H1 (cell line): ENCODE results near the gene FKTN. TPM values are rescaled to one million over a fixed set of nuclear protein-coding genes. Genes with fewer than 3 reads are reported as not detected.

Experiments used
- CTCF ChIA-PET: fragments of 300-600 bp; sonication (Branson Sonifier 250); formaldehyde crosslinking; loops from one replicate; lab custom pipeline; 2021; ENCODE audit not compliant: partially characterized antibody; lab: Charles Lee
- POLR2A ChIA-PET: fragments of 300-600 bp; sonication (Branson Sonifier 250); formaldehyde crosslinking; loops from one replicate; lab custom pipeline; 2021; ENCODE audit warnings: inconsistent platforms; ENCODE audit not compliant: partially characterized antibody; lab: Charles Lee
- DNase-seq, 2 experiments: peaks; one replicate each; pipeline versions ENCODE4 v3.0.0 to v3.0.0-alpha.2; 2010 to 2022; ENCODE audit warnings: low spot score in 2 of 2, low read depth in 1 of 2, mixed read lengths in 1 of 2
- FAIRE-seq: peaks from 2 replicates; lab custom pipeline; 2011; peaks lifted over from hg19 to GRCh38; lab: Jason Lieb, UNC
- H2AFZ ChIP-seq: 2 replicates; pipeline ENCODE4 v1.8.1; 2012; ENCODE audit warnings: low read length, inconsistent platforms
- H2AK5ac ChIP-seq: 2 replicates; pipeline ENCODE4 v1.6.1; 2013; ENCODE audit warnings: low read depth, low read length
- H2BK120ac ChIP-seq: replicated peaks from 2 replicates; pipeline ENCODE3; 2013; ENCODE audit warnings: low read depth, low read length, inconsistent platforms
- H2BK12ac ChIP-seq: 2 replicates; pipeline ENCODE4 v1.6.1; 2013; ENCODE audit warnings: low read depth, low read length
- H2BK15ac ChIP-seq: 2 replicates; pipeline ENCODE4 v1.6.1; 2013; ENCODE audit warnings: low read length
- H2BK20ac ChIP-seq: 2 replicates; pipeline ENCODE4 v1.6.1; 2013; ENCODE audit warnings: low read length
- H2BK5ac ChIP-seq: 2 replicates; pipeline ENCODE4 v1.6.1; 2013; ENCODE audit warnings: low read depth, low read length
- H3K14ac ChIP-seq: 2 replicates; pipeline ENCODE4 v1.6.1; 2013; ENCODE audit warnings: inconsistent platforms; ENCODE audit not compliant: insufficient read length
- H3K18ac ChIP-seq: 2 replicates; pipeline ENCODE4 v1.6.1; 2013; ENCODE audit warnings: low read length; ENCODE audit errors: extremely low read depth
- H3K23ac ChIP-seq: 2 replicates; pipeline ENCODE4 v1.6.1; 2013; ENCODE audit warnings: inconsistent platforms; ENCODE audit not compliant: insufficient read length
- H3K23me2 ChIP-seq: 2 replicates; pipeline ENCODE4 v1.6.1; 2013; ENCODE audit warnings: low read depth, low read length
- H3K27ac ChIP-seq: 2 replicates; pipeline ENCODE4 v1.6.1; 2011; ENCODE audit warnings: low read depth, low read length, inconsistent platforms
- H3K27me3 ChIP-seq, 4 experiments: replicated peaks in 1 of 4; 1 replicate in 1 of 4; 2 replicates in 3 of 4; pipeline versions ENCODE4 v1.6.1 to v1.8.1; 2011 to 2013; ENCODE audit warnings: low read length in 3 of 4, mild to moderate bottlenecking in 3 of 4, inconsistent platforms in 2 of 4, mixed read lengths in 2 of 4, moderate library complexity in 1 of 4; ENCODE audit not compliant: control insufficient read depth in 3 of 4, insufficient read depth in 3 of 4; ENCODE audit errors: extremely low read depth in 1 of 4
- H3K36me3 ChIP-seq, 4 experiments: 2 replicates each; pipeline versions ENCODE4 v1.6.1 to v1.8.1; 2011 to 2013; ENCODE audit warnings: mild to moderate bottlenecking in 4 of 4, low read length in 3 of 4, moderate library complexity in 2 of 4, control low read depth in 1 of 4, inconsistent platforms in 1 of 4; ENCODE audit not compliant: insufficient read depth in 4 of 4, control insufficient read depth in 2 of 4
- H3K4ac ChIP-seq: replicated peaks from 2 replicates; pipeline ENCODE3; 2013; ENCODE audit warnings: low read length, low read depth, mixed read lengths, inconsistent platforms; ENCODE audit not compliant: insufficient read length
- H3K4me1 ChIP-seq, 4 experiments: replicated peaks in 1 of 4; 1 replicate in 1 of 4; 2 replicates in 3 of 4; pipeline versions ENCODE4 v1.6.1 to v1.8.1; 2011 to 2013; ENCODE audit warnings: low read length in 3 of 4, inconsistent platforms in 2 of 4, mixed read lengths in 1 of 4; ENCODE audit not compliant: insufficient read depth in 4 of 4, control insufficient read depth in 3 of 4
- H3K4me2 ChIP-seq, 2 experiments: 2 replicates each; pipeline versions ENCODE4 v1.6.1 to v1.8.1; 2011 to 2013; ENCODE audit warnings: low read depth in 2 of 2, low read length in 2 of 2, control low read depth in 1 of 2, inconsistent platforms in 1 of 2, mild to moderate bottlenecking in 1 of 2; ENCODE audit not compliant: insufficient read depth in 1 of 2
- H3K4me3 ChIP-seq, 4 experiments: fragments of 200-600, 300-600 bp in 1 of 4; sonication (generic), shearing (Covaris generic), sonication (Bioruptor Twin) in 1 of 4; 2 replicates each; pipeline versions ENCODE4 v1.5.1 to v1.8.1; 2011 to 2016; ENCODE audit warnings: low read length in 4 of 4, low read depth in 3 of 4, control low read depth in 2 of 4, inconsistent platforms in 2 of 4, mild to moderate bottlenecking in 2 of 4, mixed read lengths in 1 of 4, moderate library complexity in 1 of 4; ENCODE audit not compliant: insufficient read depth in 2 of 4; ENCODE audit errors: extremely low read depth in 1 of 4
- H3K56ac ChIP-seq: replicated peaks from 2 replicates; pipeline ENCODE3; 2013; ENCODE audit warnings: low read depth, mild to moderate bottlenecking, mixed read lengths, low read length, inconsistent platforms; ENCODE audit not compliant: insufficient read length
- H3K79me1 ChIP-seq: 2 replicates; pipeline ENCODE4 v1.6.1; 2013; ENCODE audit warnings: low read depth, low read length, control low read depth
- H3K79me2 ChIP-seq, 2 experiments: 2 replicates each; pipeline versions ENCODE4 v1.6.1 to v1.8.1; 2012 to 2013; ENCODE audit warnings: low read length in 2 of 2, mild to moderate bottlenecking in 2 of 2, inconsistent platforms in 1 of 2; ENCODE audit not compliant: insufficient read depth in 2 of 2, control insufficient read depth in 1 of 2
- H3K9ac ChIP-seq, 4 experiments: replicated peaks in 1 of 4; 1 replicate in 1 of 4; 2 replicates in 3 of 4; pipeline versions ENCODE4 v1.6.1 to v1.8.1; 2011 to 2013; ENCODE audit warnings: low read depth in 3 of 4, low read length in 3 of 4, control low read depth in 2 of 4, mild to moderate bottlenecking in 2 of 4, moderate library complexity in 2 of 4, inconsistent platforms in 1 of 4; ENCODE audit errors: extremely low read depth in 1 of 4
- H3K9me3 ChIP-seq, 2 experiments: 2 replicates each; pipeline versions ENCODE4 v1.6.1 to v1.8.1; 2012 to 2013; ENCODE audit warnings: mild to moderate bottlenecking in 2 of 2, moderate library complexity in 2 of 2, control low read depth in 1 of 2, inconsistent platforms in 1 of 2, low read depth in 1 of 2, low read length in 1 of 2, mixed read lengths in 1 of 2; ENCODE audit not compliant: insufficient read depth in 2 of 2
- H4K20me1 ChIP-seq, 2 experiments: replicated peaks in 1 of 2; 2 replicates each; pipeline versions ENCODE3 to v1.8.1; 2011 to 2013; ENCODE audit warnings: inconsistent platforms in 2 of 2, low read length in 2 of 2, mild to moderate bottlenecking in 1 of 2; ENCODE audit not compliant: insufficient read depth in 2 of 2, control insufficient read depth in 1 of 2
- H4K5ac ChIP-seq: 2 replicates; pipeline ENCODE4 v1.6.1; 2013; ENCODE audit warnings: low read length, low read depth, mixed read lengths, inconsistent platforms; ENCODE audit not compliant: insufficient read length
- H4K8ac ChIP-seq: 2 replicates; pipeline ENCODE4 v1.8.0; 2013; ENCODE audit warnings: mild to moderate bottlenecking, moderate library complexity, low read length, inconsistent platforms; ENCODE audit not compliant: insufficient read depth; ENCODE audit errors: extremely low read depth
- H4K91ac ChIP-seq: replicated peaks from 2 replicates; pipeline ENCODE3; 2013; ENCODE audit warnings: low read length, mixed read lengths, inconsistent platforms; ENCODE audit not compliant: insufficient read length
- BACH1 ChIP-seq: IDR thresholded peaks from 2 replicates; pipeline ENCODE4 v1.6.1; 2012; ENCODE audit warnings: low read length, improper control_type of control experiment
- CTCF ChIP-seq, 3 experiments: IDR thresholded peaks; 1 replicate in 2 of 3; 2 replicates in 1 of 3; pipeline versions ENCODE4 v1.5.1 to v1.6.1; 2011; ENCODE audit warnings: low read length in 3 of 3, mild to moderate bottlenecking in 3 of 3, inconsistent platforms in 2 of 3, low read depth in 1 of 3, moderate library complexity in 1 of 3; ENCODE audit not compliant: insufficient read depth in 1 of 3; ENCODE audit errors: control extremely low read depth in 1 of 3
- POLR2A ChIP-seq, 2 experiments: IDR thresholded peaks; 1 replicate in 1 of 2; 2 replicates in 1 of 2; pipeline ENCODE4 v1.6.1; 2011; ENCODE audit warnings: low read depth in 2 of 2, low read length in 2 of 2, mild to moderate bottlenecking in 2 of 2; ENCODE audit errors: control extremely low read depth in 1 of 2
- SP1 ChIP-seq: IDR thresholded peaks from 2 replicates; pipeline ENCODE4 v1.6.1; 2011; ENCODE audit warnings: low read depth, low read length
- WGBS, 2 experiments: shearing (Covaris generic) in 1 of 2; methylation state at CpG; one replicate each; pipeline versions ENCODE4 v1.1.6 to v1.1.7; 2013 to 2015; ENCODE audit warnings: low lambda C conversion rate in 2 of 2, mixed read lengths in 2 of 2, inconsistent platforms in 1 of 2, low coverage in 1 of 2, missing lambda C conversion rate in 1 of 2; ENCODE audit not compliant: insufficient replicate concordance in 2 of 2, insufficient coverage in 1 of 2, insufficient read length in 1 of 2; ENCODE audit errors: extremely low coverage in 1 of 2, missing lambda C conversion rate in 1 of 2; 5-methylcytosine and 5-hydroxymethylcytosine counted together
- polyA plus RNA-seq, 7 experiments: library from polyadenylated mRNA; depleted of rRNA in 3 of 7; stranded (reverse) in 5 of 7; unstranded in 2 of 7; fragments of >200 nt in 5 of 7; fragments of 200-250 nt in 2 of 7; gene quantifications; 1 replicate in 5 of 7; 2 replicates in 1 of 7; 4 replicates in 1 of 7; pipeline versions ENCODE4 v1.2.1 to v1.2.3, GENCODE V29; 2011 to 2013; ENCODE audit warnings: missing spikeins in 2 of 7, mixed read lengths in 2 of 7
- total RNA-seq: library from RNA; stranded (reverse); fragmentation: NEBNext Ultra II Directional; extraction: Animal tissue kit (Norgen Biotek cat#: 25700); gene quantifications from 2 replicates; pipeline ENCODE4 v1.2.1, GENCODE V29; 2021

Gene FKTN
- total and polyA plus RNA-seq, 2 of the 8 experiments (the other 6 are each of a cell fraction or from before 2014, with no cell fraction given), result 2.7 to 13.4 TPM

DNA sequence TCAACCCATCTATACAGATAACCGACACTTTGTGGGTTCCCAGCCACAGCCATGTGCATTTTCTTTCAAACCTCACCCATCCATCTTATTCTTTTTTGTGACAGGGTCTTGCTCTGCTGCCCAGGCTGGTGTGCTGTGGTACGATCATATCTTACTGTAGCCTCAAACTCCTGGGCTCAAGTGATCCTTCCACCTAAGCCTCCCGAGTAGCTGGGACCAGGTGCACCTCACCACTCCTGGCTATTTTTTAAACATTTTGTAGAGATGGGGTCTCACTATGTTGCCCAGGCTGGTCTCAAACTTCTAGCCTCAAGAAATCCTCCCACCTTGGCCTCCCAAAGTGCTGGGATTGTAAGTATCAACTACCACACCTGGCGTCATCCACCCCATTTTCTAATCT, 129.0 kb downstream of the FKTN start:
- Histone ChIP-seq H2AFZ (no peak overlapping the region), H3K27me3 (no peaks in the 10 kb centered on the region; a peak in 1 of 7 replicates), H3K9me3 (no peaks in the 10 kb centered on the region), H3K4me3 (no peak overlapping the region), H4K91ac (no peak overlapping the region), H3K18ac (no peak overlapping the region), H3K4ac (no peak overlapping the region), H4K8ac (no peak overlapping the region), H4K20me1 (no peaks in the 10 kb centered on the region), H3K14ac (no peak overlapping the region), H2AK5ac (no peak overlapping the region), H4K5ac (no peak overlapping the region), H3K27ac (no peak overlapping the region), H3K4me1 (peaks cover 0 to 2% (median 0%) of the 10 kb centered on the region in 4 experiments; a peak in 1 of 7 replicates), H3K23ac (no peak overlapping the region), H2BK12ac (no peak overlapping the region), H3K79me1 (no peaks in the 10 kb centered on the region), H3K4me2 (no peak overlapping the region), H3K9ac (no peak overlapping the region), H3K23me2 (no peaks in the 10 kb centered on the region), H3K79me2 (no peaks in the 10 kb centered on the region), H2BK20ac (no peak overlapping the region), H2BK120ac (no peak overlapping the region), H3K36me3 (no peaks in the 10 kb centered on the region), H2BK5ac (no peak overlapping the region), H2BK15ac (no peak overlapping the region), H3K56ac (no peak overlapping the region)
- TF ChIP-seq POLR2A (IDR thresholded peaks at IDR 0.05; ENCODE audit: control extremely low read depth in 1 of 2, low read depth in 2 of 2, low read length in 2 of 2) (no peak), CTCF (IDR thresholded peaks at IDR 0.05; ENCODE audit: control extremely low read depth in 1 of 3, insufficient read depth in 1 of 3, low read depth in 1 of 3, low read length in 3 of 3) (no peak), BACH1 (no peak), SP1 (no peak)
- no peak for DNase-seq
- ChIA-PET POLR2A (no interaction called here), CTCF (interaction anchor here (1.0 kb wide), 1 partner anchor 49 kb away, joined by 3 read pairs; no protein-coding TSS in a partner anchor)
- whole genome bisulfite sequencing, 2 experiments, result 89% methylated on average over 4 of the region's 4 CpGs; no CpG with 5 or more reads in 1 of the 2 experiments
- FAIRE-seq, result no peak
